GM21367 (cell line): ENCODE results near the gene MMP11.
A peak's percentile ranks its signal among the peaks of the same experiment; 100 is the strongest.

ENCODE experiments used
- ATAC-seq: cut with Tn5 transposase; IDR thresholded peaks from one replicate; pipeline ENCODE4 v1.9.1; 2021; ENCODE audit not compliant: unreplicated experiment

The MMP11 gene

GRCh38 chr22:23779731-23780130 lies 7.1 kb downstream of the MMP11 start:
- no peak for ATAC-seq

GRCh38 chr22:23780146-23780748 lies 7.6 kb downstream of the MMP11 start:
- no peak for ATAC-seq

- ATAC-seq: no peak
Measured at GRCh38 chr22:23781065-23781464, 8.4 kb downstream of the MMP11 start.

- ATAC-seq: no peak
Measured at GRCh38 chr22:23781511-23782183, 9.0 kb downstream of the MMP11 start.

GRCh38 chr22:23782252-23782651 lies 9.6 kb downstream of the MMP11 start:
- no peak for ATAC-seq

GRCh38 chr22:23782703-23783102 lies 10.1 kb downstream of the MMP11 start:
- no peak for ATAC-seq

GRCh38 chr22:23783265-23784150 lies 10.9 kb downstream of the MMP11 start:
- ATAC-seq: no peak

GRCh38 chr22:23784215-23784732 lies 11.6 kb downstream of the MMP11 start:
- no peak for ATAC-seq

GRCh38 chr22:23786261-23786710 lies 13.6 kb downstream of the MMP11 start:
- ATAC-seq: no peak

GRCh38 chr22:23786752-23787599 lies 14.3 kb downstream of the MMP11 start, which contains the start of gene SMARCB1:
TSS of gene SMARCB1 (plus strand) at chr22:23786966. CDS start at chr22:23787170, 204 bp downstream.
- peak; percentile 51 for ATAC-seq

GRCh38 chr22:23787600-23787896 lies 14.9 kb downstream of the MMP11 start:
- peak; percentile 23 for ATAC-seq

GRCh38 chr22:23787910-23788309 lies 15.3 kb downstream of the MMP11 start:
- ATAC-seq: no peak

- no peak for ATAC-seq
Measured at GRCh38 chr22:23789121-23789520, 16.5 kb downstream of the MMP11 start.

GRCh38 chr22:23789638-23790037 lies 17.0 kb downstream of the MMP11 start:
- no peak for ATAC-seq

GRCh38 chr22:23790819-23791737 lies 18.4 kb downstream of the MMP11 start:
- no peak for ATAC-seq

GRCh38 chr22:23791738-23792645 lies 19.3 kb downstream of the MMP11 start:
- ATAC-seq: no peak

- ATAC-seq: no peak
Measured at GRCh38 chr22:23793326-23793725, 20.7 kb downstream of the MMP11 start.

- ATAC-seq: no peak
Measured at GRCh38 chr22:23796461-23796860, 23.8 kb downstream of the MMP11 start.
